ENCODE measurements around the gene MTA3. TPM values are rescaled to one million over a fixed set of nuclear protein-coding genes. Genes with fewer than 3 reads are reported as not detected.
"Not testable (repeated sequence)": the region's sequence is repeated elsewhere in the genome, so short reads cannot be mapped to it uniquely, and the experiment has no call there.

Gene MTA3
- 22.4 and 24.0 TPM in 2 replicates for total RNA-seq

GRCh38 chr2:42568401-42569115 lies at the start of gene MTA3:
TSS of gene MTA3 (plus strand) at chr2:42568632. CDS start at chr2:42568746, 114 bp downstream.
- DNase-seq (ENCODE audit: low read depth, low spot score) = no peak

DNA sequence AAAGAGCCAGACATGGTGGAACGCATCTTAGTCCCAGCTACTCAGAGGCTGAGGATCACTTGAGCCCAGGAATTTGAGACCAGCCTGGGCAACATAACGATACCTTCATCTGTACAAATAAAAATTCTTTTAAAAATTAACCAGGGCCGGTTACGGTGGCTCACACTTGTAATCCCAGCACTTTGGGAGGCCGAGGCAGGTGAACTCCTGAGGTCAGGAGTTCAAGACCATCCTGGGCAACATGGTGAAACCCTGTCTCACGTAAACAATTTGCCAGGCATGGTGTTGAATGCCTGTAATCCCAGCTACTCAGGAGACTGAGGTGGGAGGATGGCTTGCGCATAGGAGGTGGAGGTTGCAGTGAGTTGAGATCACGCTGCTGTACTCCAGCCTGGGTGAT lies 48.8 kb upstream of the MTA3 start:
- no peak for DNase-seq (ENCODE audit: low read depth, low spot score)

GRCh38 chr2:42522035-42522434 lies 46.4 kb upstream of the MTA3 start:
- no peak for DNase-seq (ENCODE audit: low read depth, low spot score)

DNA sequence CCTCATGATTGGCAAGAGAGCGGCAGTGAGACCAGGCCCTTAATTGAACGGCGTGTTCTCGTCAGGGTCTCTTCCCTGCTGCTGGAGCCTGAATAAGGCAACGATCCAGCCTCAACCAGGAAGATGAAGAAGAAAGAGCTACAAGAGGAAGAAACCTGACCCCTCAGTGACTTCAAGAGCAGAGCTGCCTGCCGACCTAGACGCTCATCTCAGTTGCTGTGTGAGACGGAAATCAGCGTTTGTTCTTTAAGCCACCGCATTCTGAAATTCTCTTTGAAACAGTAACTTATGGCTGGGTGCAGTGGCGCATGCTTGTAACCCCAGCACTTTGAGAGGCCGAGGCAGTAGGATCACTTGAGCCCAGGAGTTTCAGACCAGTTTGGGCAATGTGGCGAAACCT lies 45.1 kb upstream of the MTA3 start:
- no peak for DNase-seq (ENCODE audit: low read depth, low spot score)

DNA sequence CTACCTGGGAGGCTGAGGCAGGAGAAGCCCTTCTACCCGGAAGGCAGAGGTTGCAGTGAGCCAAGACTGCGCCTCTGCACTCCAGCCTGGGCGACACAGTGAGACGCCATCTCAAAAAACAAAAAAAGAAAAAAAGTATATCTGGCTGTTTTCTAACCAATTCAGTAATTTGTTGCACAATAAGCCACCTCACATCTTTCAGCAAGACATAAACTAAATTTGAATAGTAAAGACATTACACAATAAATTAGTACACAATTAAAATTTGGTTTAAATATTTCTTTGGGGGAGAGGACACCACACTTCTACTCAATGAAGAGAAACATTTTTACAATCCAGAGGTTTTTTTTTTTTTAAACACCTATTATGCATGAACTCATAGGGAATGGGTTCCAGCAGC lies 36.0 kb upstream of the MTA3 start:
- no peak for DNase-seq (ENCODE audit: low read depth, low spot score)

DNA sequence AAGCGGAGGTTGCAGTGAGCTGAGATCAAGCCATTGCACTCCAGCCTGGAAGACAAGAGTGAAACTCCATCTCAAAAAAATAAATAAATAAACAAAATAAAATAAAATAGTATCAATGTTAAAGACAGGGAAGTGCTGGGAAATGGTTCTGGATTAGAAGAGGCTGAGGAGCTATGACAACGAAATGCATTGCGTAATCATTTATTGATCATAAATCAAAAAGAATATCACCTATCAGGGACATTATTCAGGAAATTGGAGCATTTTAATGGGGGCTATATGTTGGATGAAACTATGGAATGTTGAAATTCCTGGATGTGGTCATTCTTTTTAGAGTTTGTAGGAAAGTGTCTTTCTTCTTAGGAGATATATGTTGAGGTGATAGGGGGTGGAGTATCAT lies 30.9 kb upstream of the MTA3 start:
- DNase-seq (ENCODE audit: low read depth, low spot score) = no peak

GRCh38 chr2:42542871-42543270 lies 25.6 kb upstream of the MTA3 start:
- DNase-seq (ENCODE audit: low read depth, low spot score) = no peak

DNA sequence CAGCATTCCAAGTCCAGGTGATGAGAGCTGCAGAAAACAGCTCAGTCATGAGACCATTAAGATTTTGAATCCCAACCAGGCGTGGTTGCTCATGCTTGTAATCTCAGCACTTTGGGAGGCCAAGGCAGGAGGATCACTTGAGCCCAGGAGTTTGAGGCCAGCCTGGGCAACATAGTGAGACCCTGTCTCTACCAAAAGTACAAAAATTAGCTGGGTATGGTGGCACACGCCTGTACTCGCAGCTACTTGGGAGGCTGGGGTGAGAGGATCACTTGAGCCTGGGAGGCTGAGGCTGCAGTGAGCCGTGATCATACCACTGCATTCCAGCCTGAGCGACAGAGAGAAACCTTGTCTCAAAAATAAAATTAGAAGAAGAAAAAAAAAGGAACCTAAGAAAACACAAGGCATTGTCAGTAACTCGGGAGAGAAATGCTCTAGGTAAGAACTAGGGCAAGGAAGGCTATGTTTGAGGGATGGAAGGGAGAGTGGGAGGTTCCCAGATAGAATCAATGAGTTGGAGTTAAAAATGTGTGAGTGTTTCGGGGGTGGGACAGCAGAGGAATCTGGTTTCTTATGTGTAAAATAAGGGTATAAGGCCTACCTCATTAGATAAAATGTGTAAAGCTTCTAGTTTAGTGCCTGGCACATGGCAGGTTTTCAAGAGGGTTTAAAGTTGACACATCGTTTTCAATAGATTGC lies 23.3 kb upstream of the MTA3 start:
- DNase-seq (ENCODE audit: low read depth, low spot score) = no peak

DNA sequence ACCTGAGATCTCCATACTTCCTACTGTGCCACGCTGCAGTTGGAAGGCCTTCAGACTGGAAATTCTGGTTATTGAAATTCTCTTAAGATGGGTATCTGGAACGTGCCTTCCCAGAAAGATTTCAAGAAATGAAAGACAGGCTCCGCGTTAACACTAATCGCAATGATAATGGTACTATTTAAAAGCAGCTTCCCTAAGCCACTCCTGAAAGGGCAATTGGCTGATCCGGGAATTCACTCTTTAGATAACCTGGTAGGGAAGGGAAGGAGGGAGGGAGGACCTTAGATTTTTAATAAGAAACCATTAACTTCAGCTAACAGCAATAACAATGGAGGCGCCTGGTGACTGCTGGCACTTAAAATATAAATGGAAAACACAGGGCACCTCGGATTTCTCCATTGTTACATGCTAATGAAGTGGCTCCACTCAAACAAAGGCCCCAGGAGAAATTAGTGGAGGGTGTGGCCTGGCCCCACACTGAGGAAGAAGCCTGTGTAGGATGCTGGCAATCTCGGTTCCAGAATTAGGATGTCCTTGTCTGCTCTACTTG lies 22.5 kb upstream of the MTA3 start:
- no peak for DNase-seq (ENCODE audit: low read depth, low spot score)

GRCh38 chr2:42547014-42547413 lies 21.4 kb upstream of the MTA3 start:
- DNase-seq (ENCODE audit: low read depth, low spot score) = no peak

GRCh38 chr2:42547446-42548295 lies 20.8 kb upstream of the MTA3 start:
- no peak for DNase-seq (ENCODE audit: low read depth, low spot score)

GRCh38 chr2:42550870-42551269 lies 17.6 kb upstream of the MTA3 start:
- DNase-seq (ENCODE audit: low read depth, low spot score) = no peak

DNA sequence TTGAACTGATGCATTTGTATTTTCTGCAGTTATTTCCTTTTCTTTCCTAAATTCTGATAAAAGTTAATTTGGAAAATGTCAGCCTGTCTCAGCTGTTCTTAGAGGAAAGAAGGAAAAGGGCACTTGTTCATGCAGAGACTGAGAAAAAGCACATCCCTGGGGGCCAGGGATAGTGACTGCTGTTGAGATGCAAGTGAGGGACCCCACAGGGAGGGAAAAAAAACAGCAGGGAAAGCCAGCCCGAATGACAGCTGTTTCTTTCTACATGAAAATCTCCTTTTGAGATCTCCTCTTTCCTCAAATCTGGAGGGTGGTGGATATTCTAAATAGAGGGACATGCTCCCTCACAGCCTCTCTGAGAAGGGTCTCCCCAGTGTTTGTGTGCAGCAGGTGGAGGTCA lies 14.0 kb upstream of the MTA3 start:
- DNase-seq (ENCODE audit: low read depth, low spot score) = no peak

DNA sequence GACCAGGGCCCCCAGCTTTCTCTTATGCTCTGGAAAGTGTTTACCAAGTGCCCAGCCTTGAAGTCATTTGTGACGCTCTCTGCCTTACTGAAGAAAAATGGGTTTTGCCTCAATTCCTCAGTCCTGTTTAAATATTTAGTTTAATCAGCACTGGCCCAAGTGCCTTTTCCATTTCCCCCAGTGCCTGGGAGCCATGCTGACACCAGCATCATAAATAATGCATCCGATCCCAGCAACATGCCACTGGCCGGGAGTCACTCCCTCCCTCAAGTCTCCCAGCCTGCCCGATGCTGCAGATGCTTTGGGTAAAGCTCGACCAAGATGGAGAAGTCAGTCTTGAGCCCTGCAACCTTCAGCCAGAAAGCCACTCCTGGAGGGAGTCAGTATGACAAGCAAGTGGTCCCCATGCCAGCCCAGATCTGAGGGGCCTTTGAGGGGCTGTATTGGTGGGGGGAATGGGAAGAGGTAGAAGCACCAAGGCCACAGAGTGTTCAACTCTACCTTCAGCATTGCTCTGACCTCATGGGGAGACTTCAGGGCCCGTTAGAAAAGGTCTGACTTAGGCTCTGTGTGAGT lies 12.0 kb upstream of the MTA3 start:
- DNase-seq (ENCODE audit: low read depth, low spot score) = no peak

DNA sequence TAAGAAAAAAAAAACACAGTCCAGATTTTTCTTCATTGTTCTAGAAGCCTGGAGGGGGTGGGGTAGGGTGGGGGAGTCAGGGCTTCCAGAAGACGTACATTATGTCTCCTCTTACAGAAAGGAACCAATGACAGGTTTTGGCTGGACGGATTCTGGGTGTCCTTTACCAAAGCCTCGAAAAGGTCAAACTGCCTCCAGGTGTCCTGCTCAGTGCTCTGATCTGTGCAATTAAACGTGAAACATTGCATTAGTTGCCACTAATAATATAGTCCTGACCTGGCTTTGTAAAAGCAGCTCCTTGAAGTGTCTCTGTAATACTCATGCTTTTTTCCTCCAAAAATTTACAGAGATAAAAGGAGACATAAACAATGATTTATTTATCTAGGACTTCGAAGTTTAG lies 11.1 kb upstream of the MTA3 start:
- no peak for DNase-seq (ENCODE audit: low read depth, low spot score)

DNA sequence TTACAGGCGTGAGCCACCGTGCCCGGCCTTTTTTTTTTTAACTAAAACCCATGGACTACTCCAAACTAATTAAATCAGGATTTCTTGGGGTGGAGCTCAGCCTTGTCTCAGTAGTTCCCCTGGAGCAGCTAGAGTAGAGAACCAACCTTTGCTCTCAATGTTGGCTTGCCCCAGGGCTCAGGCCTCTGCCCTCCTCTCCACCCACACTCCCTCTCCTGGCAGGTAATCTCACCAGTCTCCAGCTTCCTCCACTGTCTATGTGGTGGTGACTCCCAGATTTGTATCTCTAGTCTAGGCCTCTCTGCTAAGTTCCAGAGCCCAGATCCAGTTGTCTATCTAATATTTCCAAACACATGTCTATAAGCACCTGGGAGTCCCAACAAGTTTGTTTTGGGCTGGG lies 9.6 kb upstream of the MTA3 start:
- no peak for DNase-seq (ENCODE audit: low read depth, low spot score)

GRCh38 chr2:42560133-42560532 lies 8.3 kb upstream of the MTA3 start:
- not testable (repeated sequence) for DNase-seq (ENCODE audit: low read depth, low spot score)

DNA sequence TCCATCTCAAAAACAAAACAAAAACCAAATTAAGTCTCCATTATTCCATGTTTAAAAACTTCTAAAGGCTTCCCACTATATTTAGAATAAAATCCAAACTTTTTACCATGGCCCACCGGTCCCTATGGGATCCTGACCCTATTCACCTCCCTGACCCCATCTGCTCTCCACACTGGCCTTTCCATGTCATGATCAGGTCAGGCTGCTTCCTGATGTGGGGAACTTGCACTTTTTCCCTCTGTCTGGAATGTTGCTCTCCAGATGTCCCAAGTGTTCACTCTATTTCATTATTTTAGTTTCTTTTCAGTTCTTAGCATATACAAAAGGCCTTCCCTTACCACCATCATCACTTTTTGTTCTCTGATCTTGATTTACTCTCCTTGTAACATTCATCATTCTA lies 7.5 kb upstream of the MTA3 start:
- DNase-seq (ENCODE audit: low read depth, low spot score) = no peak

- no peak for DNase-seq (ENCODE audit: low read depth, low spot score)
Observed at GRCh38 chr2:42562474-42563144, 5.8 kb upstream of the MTA3 start.

DNA sequence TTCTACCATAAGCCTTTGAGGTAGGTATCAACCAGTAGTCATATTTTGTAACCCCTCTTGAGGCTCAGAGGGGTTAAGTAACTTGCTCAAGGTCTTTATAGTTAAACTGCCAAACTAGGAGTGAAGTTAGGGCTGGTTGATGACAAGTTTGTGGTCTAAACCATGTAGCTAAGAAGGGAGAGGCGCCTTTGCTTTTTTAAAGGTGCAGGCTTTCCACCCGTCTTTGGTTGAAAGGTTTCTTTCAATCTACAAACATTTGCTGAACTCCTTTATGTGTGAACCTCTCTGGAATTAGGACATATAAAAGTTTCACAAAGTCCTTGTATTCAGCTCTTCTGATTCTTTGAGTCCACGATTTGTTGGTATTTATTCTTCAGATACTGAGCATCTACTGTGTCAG lies 2.4 kb upstream of the MTA3 start:
- DNase-seq (ENCODE audit: low read depth, low spot score) = no peak

GRCh38 chr2:42566837-42567321 lies 1.6 kb upstream of the MTA3 start:
- DNase-seq (ENCODE audit: low read depth, low spot score) = no peak
